K562 (cell line): Measurements from ENCODE around the gene SPATA33. TPM values are rescaled to one million over a fixed set of nuclear protein-coding genes. Genes with fewer than 3 reads are reported as not detected.
A peak's percentile ranks its signal among the peaks of the same experiment; 100 is the strongest.

Experiments used
- CCNT2 ChIP-seq: IDR thresholded peaks from 2 replicates; pipeline ENCODE4 v1.6.1; 2011; ENCODE audit warnings: borderline replicate concordance, low read depth, mild to moderate bottlenecking, moderate library complexity, mixed read lengths, low read length; ENCODE audit not compliant: insufficient read length; ENCODE audit errors: extremely low read depth
- E2F3 ChIP-seq: fragments of 250-450 bp; sonication (Bioruptor Pico); IDR thresholded peaks from 2 replicates; pipeline ENCODE4 v1.4.0; 2020; ENCODE audit warnings: mild to moderate bottlenecking
- MTF1 ChIP-seq: fragments of 250-450 bp; sonication (Bioruptor Pico); IDR thresholded peaks from 2 replicates; pipeline ENCODE4 v1.9.0; 2021; ENCODE audit warnings: moderate library complexity, mild to moderate bottlenecking, inconsistent platforms, borderline replicate concordance
- NR2F6 ChIP-seq: fragments of 450-650 bp; formaldehyde crosslinking; IDR thresholded peaks from 2 replicates; pipeline ENCODE4 v1.4.0; 2020; ENCODE audit warnings: mild to moderate bottlenecking
- PHF20 ChIP-seq: fragments of 450-650 bp; IDR thresholded peaks from 2 replicates; pipeline ENCODE4 v1.6.1; 2018; ENCODE audit not compliant: partially characterized antibody
- POU5F1 ChIP-seq: fragments of 150-350 bp; IDR thresholded peaks from 2 replicates; pipeline ENCODE4 v1.6.1; 2014; ENCODE audit warnings: borderline replicate concordance, low read length, low read depth, mild to moderate bottlenecking; ENCODE audit not compliant: partially characterized antibody
- RFX5 ChIP-seq: IDR thresholded peaks from 2 replicates; pipeline ENCODE4 v1.6.1; 2011; ENCODE audit warnings: low read depth, mild to moderate bottlenecking, improper control_type of control experiment, low read length
- STAT5A ChIP-seq: IDR thresholded peaks from 2 replicates; pipeline ENCODE4 v1.6.1; 2012; ENCODE audit warnings: low read length, inconsistent platforms, borderline replicate concordance
- ZNF316 ChIP-seq: fragments of 450-650 bp; IDR thresholded peaks from 2 replicates; pipeline ENCODE4 v1.6.1; 2016
- ZNF436 ChIP-seq: fragments of 250-450, 450-650 bp; sonication (Bioruptor Pico); formaldehyde crosslinking; IDR thresholded peaks from 2 replicates; pipeline ENCODE4 v1.7.0; 2020; ENCODE audit warnings: mild to moderate bottlenecking
- polyA plus RNA-seq, 8 experiments: library from polyadenylated mRNA; depleted of rRNA in 4 of 8; stranded (reverse) in 5 of 8; unstranded in 3 of 8; fragments of >200 nt; fragmentation: Nextera tagmentation in 2 of 8; fragmentation: Illumina TruSeq in 1 of 8; extraction: Ambion mirVana in 2 of 8; extraction: Trizol in 1 of 8; gene quantifications; 2 replicates each; pipeline versions ENCODE4 v1.2.1 to v1.2.3, GENCODE V29; 2011 to 2014; ENCODE audit warnings: inconsistent platforms in 1 of 8, missing spikeins in 1 of 8
- total RNA-seq, 7 experiments: library from RNA; depleted of rRNA in 6 of 7; stranded (reverse); fragments of >200 nt in 6 of 7; fragmentation: Illumina TruSeq in 2 of 7; extraction: Trizol in 2 of 7; gene quantifications; 2 replicates each; pipeline versions ENCODE4 v1.2.1 to v1.2.3, GENCODE V29; 2011 to 2021; ENCODE audit warnings: low replicate concordance in 1 of 7
- TF ChIP-seq, protein P1 (sequence below): fragments of 450-650 bp; formaldehyde crosslinking; IDR thresholded peaks from 2 replicates; pipeline ENCODE4 v1.4.0; 2020; ENCODE audit warnings: mild to moderate bottlenecking, mixed read lengths
- TF ChIP-seq, protein P2 (sequence below): fragments of 450-650 bp; IDR thresholded peaks from 2 replicates; pipeline ENCODE4 v1.7.1; 2018; ENCODE audit warnings: mild to moderate bottlenecking, low read depth; ENCODE audit not compliant: partially characterized antibody
- TF ChIP-seq, protein P3 (sequence below): sonication (generic); formaldehyde crosslinking; IDR thresholded peaks from 2 replicates; pipeline ENCODE4 v1.8.0; 2022; ENCODE audit warnings: mild to moderate bottlenecking, low read depth, missing genetic modification reagents
- TF ChIP-seq, protein P4 (sequence below): sonication (generic); formaldehyde crosslinking; IDR thresholded peaks from 2 replicates; pipeline ENCODE4 v1.8.0; 2022; ENCODE audit warnings: mild to moderate bottlenecking, missing genetic modification reagents, borderline replicate concordance
- TF ChIP-seq, protein P5 (sequence below): fragments of 250-450 bp; sonication (Bioruptor Pico); IDR thresholded peaks from 2 replicates; pipeline ENCODE4 v1.5.0; 2020; ENCODE audit warnings: mild to moderate bottlenecking

Gene SPATA33
- total and polyA plus RNA-seq, 9 of the 15 experiments (the other 6 are each of a cell fraction or from before 2014, with no cell fraction given) = 4.0 to 20.0 (median 11.8) TPM

DNA sequence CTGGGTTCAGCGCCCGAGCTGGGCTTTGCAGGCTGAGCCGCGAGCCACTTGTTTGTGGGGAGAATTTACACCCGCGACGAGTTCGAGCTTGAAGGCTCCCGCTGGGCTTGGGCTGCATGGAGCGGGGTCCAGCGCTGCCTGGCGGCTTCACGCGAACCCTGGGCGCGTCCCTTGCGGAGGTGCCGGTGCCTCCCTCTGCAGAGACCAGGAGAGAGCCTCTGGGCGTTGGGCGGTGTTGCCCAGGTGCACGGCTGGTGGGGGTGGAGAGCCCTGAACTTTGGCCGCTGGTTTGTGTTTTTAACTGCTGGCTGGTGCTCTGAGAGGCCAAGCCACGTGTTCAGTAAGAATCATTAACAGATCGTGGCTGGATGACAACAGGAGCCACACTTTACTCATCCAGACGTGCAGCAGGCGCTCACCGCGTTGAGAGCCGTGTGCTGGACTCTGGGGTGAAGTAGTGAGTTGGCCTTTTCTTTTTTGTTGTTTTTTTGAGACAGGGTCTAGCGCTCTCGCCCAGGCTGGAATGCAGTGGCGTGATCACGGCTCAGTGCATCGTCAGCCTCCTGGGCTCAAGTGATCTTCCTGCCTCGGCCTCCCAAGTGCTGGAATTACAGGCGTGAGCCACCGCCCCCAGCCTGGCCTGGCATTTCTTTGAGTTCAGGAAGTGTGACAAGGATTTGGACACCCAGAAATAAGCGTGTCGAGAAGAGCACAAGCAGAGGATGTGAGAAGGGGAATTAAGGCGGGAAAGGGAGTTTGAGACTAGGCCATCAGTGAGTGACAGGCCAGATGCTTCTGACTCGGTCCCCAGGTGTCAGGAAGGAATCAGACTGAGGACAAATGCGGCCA, 29.7 kb downstream of the SPATA33 start (continued):
- TF ChIP-seq, protein P1, sequence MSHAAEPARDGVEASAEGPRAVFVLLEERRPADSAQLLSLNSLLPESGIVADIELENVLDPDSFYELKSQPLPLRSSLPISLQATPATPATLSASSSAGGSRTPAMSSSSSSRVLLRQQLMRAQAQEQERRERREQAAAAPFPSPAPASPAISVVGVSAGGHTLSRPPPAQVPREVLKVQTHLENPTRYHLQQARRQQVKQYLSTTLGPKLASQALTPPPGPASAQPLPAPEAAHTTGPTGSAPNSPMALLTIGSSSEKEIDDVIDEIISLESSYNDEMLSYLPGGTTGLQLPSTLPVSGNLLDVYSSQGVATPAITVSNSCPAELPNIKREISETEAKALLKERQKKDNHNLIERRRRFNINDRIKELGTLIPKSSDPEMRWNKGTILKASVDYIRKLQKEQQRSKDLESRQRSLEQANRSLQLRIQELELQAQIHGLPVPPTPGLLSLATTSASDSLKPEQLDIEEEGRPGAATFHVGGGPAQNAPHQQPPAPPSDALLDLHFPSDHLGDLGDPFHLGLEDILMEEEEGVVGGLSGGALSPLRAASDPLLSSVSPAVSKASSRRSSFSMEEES (CRISPR knock-in tag) = no peak
- TF ChIP-seq ZNF316 (no peak), MTF1 (CRISPR knock-in tag) (no peak), RFX5 (no peak), PHF20 (no peak), STAT5A (no peak), E2F3 (no peak), CCNT2 (peak; percentile 11), POU5F1 (no peak), NR2F6 (no peak), ZNF436 (CRISPR knock-in tag) (no peak)
- TF ChIP-seq, protein P2, sequence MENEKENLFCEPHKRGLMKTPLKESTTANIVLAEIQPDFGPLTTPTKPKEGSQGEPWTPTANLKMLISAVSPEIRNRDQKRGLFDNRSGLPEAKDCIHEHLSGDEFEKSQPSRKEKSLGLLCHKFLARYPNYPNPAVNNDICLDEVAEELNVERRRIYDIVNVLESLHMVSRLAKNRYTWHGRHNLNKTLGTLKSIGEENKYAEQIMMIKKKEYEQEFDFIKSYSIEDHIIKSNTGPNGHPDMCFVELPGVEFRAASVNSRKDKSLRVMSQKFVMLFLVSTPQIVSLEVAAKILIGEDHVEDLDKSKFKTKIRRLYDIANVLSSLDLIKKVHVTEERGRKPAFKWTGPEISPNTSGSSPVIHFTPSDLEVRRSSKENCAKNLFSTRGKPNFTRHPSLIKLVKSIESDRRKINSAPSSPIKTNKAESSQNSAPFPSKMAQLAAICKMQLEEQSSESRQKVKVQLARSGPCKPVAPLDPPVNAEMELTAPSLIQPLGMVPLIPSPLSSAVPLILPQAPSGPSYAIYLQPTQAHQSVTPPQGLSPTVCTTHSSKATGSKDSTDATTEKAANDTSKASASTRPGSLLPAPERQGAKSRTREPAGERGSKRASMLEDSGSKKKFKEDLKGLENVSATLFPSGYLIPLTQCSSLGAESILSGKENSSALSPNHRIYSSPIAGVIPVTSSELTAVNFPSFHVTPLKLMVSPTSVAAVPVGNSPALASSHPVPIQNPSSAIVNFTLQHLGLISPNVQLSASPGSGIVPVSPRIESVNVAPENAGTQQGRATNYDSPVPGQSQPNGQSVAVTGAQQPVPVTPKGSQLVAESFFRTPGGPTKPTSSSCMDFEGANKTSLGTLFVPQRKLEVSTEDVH = no peak
- TF ChIP-seq, protein P3, sequence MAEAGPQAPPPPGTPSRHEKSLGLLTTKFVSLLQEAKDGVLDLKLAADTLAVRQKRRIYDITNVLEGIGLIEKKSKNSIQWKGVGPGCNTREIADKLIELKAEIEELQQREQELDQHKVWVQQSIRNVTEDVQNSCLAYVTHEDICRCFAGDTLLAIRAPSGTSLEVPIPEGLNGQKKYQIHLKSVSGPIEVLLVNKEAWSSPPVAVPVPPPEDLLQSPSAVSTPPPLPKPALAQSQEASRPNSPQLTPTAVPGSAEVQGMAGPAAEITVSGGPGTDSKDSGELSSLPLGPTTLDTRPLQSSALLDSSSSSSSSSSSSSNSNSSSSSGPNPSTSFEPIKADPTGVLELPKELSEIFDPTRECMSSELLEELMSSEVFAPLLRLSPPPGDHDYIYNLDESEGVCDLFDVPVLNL = no peak
- TF ChIP-seq, protein P4, sequence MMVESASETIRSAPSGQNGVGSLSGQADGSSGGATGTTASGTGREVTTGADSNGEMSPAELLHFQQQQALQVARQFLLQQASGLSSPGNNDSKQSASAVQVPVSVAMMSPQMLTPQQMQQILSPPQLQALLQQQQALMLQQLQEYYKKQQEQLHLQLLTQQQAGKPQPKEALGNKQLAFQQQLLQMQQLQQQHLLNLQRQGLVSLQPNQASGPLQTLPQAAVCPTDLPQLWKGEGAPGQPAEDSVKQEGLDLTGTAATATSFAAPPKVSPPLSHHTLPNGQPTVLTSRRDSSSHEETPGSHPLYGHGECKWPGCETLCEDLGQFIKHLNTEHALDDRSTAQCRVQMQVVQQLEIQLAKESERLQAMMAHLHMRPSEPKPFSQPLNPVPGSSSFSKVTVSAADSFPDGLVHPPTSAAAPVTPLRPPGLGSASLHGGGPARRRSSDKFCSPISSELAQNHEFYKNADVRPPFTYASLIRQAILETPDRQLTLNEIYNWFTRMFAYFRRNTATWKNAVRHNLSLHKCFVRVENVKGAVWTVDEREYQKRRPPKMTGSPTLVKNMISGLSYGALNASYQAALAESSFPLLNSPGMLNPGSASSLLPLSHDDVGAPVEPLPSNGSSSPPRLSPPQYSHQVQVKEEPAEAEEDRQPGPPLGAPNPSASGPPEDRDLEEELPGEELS (CRISPR knock-in tag) = no peak
- TF ChIP-seq, protein P5, sequence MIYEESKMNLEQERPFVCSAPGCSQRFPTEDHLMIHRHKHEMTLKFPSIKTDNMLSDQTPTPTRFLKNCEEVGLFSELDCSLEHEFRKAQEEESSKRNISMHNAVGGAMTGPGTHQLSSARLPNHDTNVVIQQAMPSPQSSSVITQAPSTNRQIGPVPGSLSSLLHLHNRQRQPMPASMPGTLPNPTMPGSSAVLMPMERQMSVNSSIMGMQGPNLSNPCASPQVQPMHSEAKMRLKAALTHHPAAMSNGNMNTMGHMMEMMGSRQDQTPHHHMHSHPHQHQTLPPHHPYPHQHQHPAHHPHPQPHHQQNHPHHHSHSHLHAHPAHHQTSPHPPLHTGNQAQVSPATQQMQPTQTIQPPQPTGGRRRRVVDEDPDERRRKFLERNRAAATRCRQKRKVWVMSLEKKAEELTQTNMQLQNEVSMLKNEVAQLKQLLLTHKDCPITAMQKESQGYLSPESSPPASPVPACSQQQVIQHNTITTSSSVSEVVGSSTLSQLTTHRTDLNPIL (CRISPR knock-in tag) = no peak
